Measurements from ENCODE around the gene COASY.
A peak's percentile ranks its signal among the peaks of the same experiment; 100 is the strongest.
"Not testable (repeated sequence)": the region's sequence is repeated elsewhere in the genome, so short reads cannot be mapped to it uniquely, and the experiment has no call there.

The COASY gene

GRCh38 chr17:42555122-42555622 is 6.8 kb upstream of the COASY start:
- H3K9me3 Mint-ChIP-seq = no peaks in the 10 kb centered on the region
- ATAC-seq (peak; percentile 1), DNase-seq (ENCODE audit: low spot score in 2 of 2) (no peak)
- peak overlapping the region; percentile 93 for H3K27ac Mint-ChIP-seq
- H3K4me3 Mint-ChIP-seq = peak overlapping the region; percentile 90
- H3K4me1 Mint-ChIP-seq = peaks cover 16% of the 10 kb centered on the region
- H3K36me3 Mint-ChIP-seq = no peaks in the 10 kb centered on the region

GRCh38 chr17:42555961-42556617 is 5.9 kb upstream of the COASY start:
- DNase-seq (ENCODE audit: low spot score in 2 of 2); H3K27ac Mint-ChIP-seq; H3K9me3 Mint-ChIP-seq; H3K36me3 Mint-ChIP-seq: not testable (repeated sequence)
- peak; percentile 14 for ATAC-seq
- peaks cover 16% of the 10 kb centered on the region for H3K4me1 Mint-ChIP-seq
- H3K4me3 Mint-ChIP-seq = peak overlapping the region; percentile 90

GRCh38 chr17:42559075-42559474 is 2.9 kb upstream of the COASY start:
- Mint-ChIP-seq H3K27ac (no peak overlapping the region), H3K4me3 (no peak overlapping the region), H3K4me1 (peaks cover 28% of the 10 kb centered on the region), H3K36me3 (peaks cover 24% of the 10 kb centered on the region), H3K9me3 (no peaks in the 10 kb centered on the region)
- ATAC-seq (no peak), DNase-seq (ENCODE audit: low spot score in 2 of 2) (no peak)

- ATAC-seq (no peak), DNase-seq (ENCODE audit: low spot score in 2 of 2) (no peak)
- peaks cover 36% of the 10 kb centered on the region for H3K4me1 Mint-ChIP-seq
- H3K9me3 Mint-ChIP-seq = no peaks in the 10 kb centered on the region
- peak overlapping the region; percentile 92 for H3K4me3 Mint-ChIP-seq
- peak overlapping the region; percentile 27 for H3K27ac Mint-ChIP-seq
- H3K36me3 Mint-ChIP-seq = peaks cover 25% of the 10 kb centered on the region
Observed at GRCh38 chr17:42560246-42560645, 1.7 kb upstream of the COASY start.

GRCh38 chr17:42562388-42563142 is 617 bp downstream of the COASY start:
- H3K36me3 Mint-ChIP-seq = peaks cover 48% of the 10 kb centered on the region
- H3K4me1 Mint-ChIP-seq = peaks cover 47% of the 10 kb centered on the region
- H3K4me3 Mint-ChIP-seq = peak overlapping the region; percentile 92
- peak; percentile 19 for ATAC-seq
- no peak for DNase-seq (ENCODE audit: low spot score in 2 of 2)
- peak overlapping the region; percentile 98 for H3K27ac Mint-ChIP-seq
- no peaks in the 10 kb centered on the region for H3K9me3 Mint-ChIP-seq

GRCh38 chr17:42563143-42563509 is 1.2 kb downstream of the COASY start:
- H3K9me3 Mint-ChIP-seq = no peaks in the 10 kb centered on the region
- no peak for ATAC-seq
- peaks cover 54% of the 10 kb centered on the region for H3K36me3 Mint-ChIP-seq
- peaks cover 53% of the 10 kb centered on the region for H3K4me1 Mint-ChIP-seq
- no peak for DNase-seq (ENCODE audit: low spot score in 2 of 2)
- H3K4me3 Mint-ChIP-seq = peak overlapping the region; percentile 92
- peak overlapping the region; percentile 98 for H3K27ac Mint-ChIP-seq

GRCh38 chr17:42563543-42563942 is 1.6 kb downstream of the COASY start:
- no peak for ATAC-seq
- no peak for DNase-seq (ENCODE audit: low spot score in 2 of 2)
- Mint-ChIP-seq H3K36me3 (peaks cover 56% of the 10 kb centered on the region), H3K4me3 (peak overlapping the region; percentile 92), H3K9me3 (no peaks in the 10 kb centered on the region), H3K27ac (peak overlapping the region; percentile 98), H3K4me1 (peaks cover 55% of the 10 kb centered on the region)

GRCh38 chr17:42563950-42564349 is 2.0 kb downstream of the COASY start:
- H3K36me3 Mint-ChIP-seq = peaks cover 60% of the 10 kb centered on the region
- H3K4me3 Mint-ChIP-seq = peak overlapping the region; percentile 92
- ATAC-seq (no peak), DNase-seq (ENCODE audit: low spot score in 2 of 2) (no peak)
- peak overlapping the region; percentile 98 for H3K27ac Mint-ChIP-seq
- no peaks in the 10 kb centered on the region for H3K9me3 Mint-ChIP-seq
- peaks cover 59% of the 10 kb centered on the region for H3K4me1 Mint-ChIP-seq

GRCh38 chr17:42564815-42565522 is 3.0 kb downstream of the COASY start:
- peaks cover 63% of the 10 kb centered on the region for H3K4me1 Mint-ChIP-seq

GRCh38 chr17:42565523-42566214 is 3.7 kb downstream of the COASY start:
- Mint-ChIP-seq H3K4me1 (peaks cover 63% of the 10 kb centered on the region), H3K27ac (peak overlapping the region; percentile 95), H3K4me3 (peak overlapping the region; percentile 93), H3K36me3 (peaks cover 77% of the 10 kb centered on the region), H3K9me3 (no peaks in the 10 kb centered on the region)
- DNase-seq (ENCODE audit: low spot score in 2 of 2) (no peak), ATAC-seq (no peak)

More at GRCh38 chr17:42564815-42565522, 3.0 kb downstream of the COASY start:
- no peak for ATAC-seq
- Mint-ChIP-seq H3K4me3 (no peak overlapping the region), H3K27ac (peak overlapping the region; percentile 98), H3K36me3 (peaks cover 70% of the 10 kb centered on the region), H3K9me3 (no peaks in the 10 kb centered on the region)
- DNase-seq (ENCODE audit: low spot score in 2 of 2) = no peak

- ATAC-seq = no peak
- peaks cover 63% of the 10 kb centered on the region for H3K4me1 Mint-ChIP-seq
- no peak for DNase-seq (ENCODE audit: low spot score in 2 of 2)
- H3K27ac Mint-ChIP-seq = peak overlapping the region; percentile 95
- no peaks in the 10 kb centered on the region for H3K9me3 Mint-ChIP-seq
- peaks cover 83% of the 10 kb centered on the region for H3K36me3 Mint-ChIP-seq
- H3K4me3 Mint-ChIP-seq = peak overlapping the region; percentile 93
Observed at GRCh38 chr17:42566215-42566882, 4.4 kb downstream of the COASY start.

GRCh38 chr17:42566883-42567573 is 5.1 kb downstream of the COASY start, which contains the start of gene MLX:
TSS of gene MLX (plus strand) at chr17:42567100. CDS start at chr17:42567125, 25 bp downstream.
- H3K4me1 Mint-ChIP-seq = peaks cover 64% of the 10 kb centered on the region
- ATAC-seq (peak; percentile 82), DNase-seq (ENCODE audit: low spot score in 2 of 2) (peak; percentile 91 to 97)
- peak within 1 kb of the TSS; percentile 93 for H3K4me3 Mint-ChIP-seq
- H3K9me3 Mint-ChIP-seq = no peaks in the 10 kb centered on the region
- H3K36me3 Mint-ChIP-seq = peaks cover 83% of the 10 kb centered on the region
- H3K27ac Mint-ChIP-seq = peak within 1 kb of the TSS; percentile 95

GRCh38 chr17:42568341-42569111 is 6.6 kb downstream of the COASY start:
- peak overlapping the region; percentile 67 for H3K27ac Mint-ChIP-seq
- no peaks in the 10 kb centered on the region for H3K9me3 Mint-ChIP-seq
- ATAC-seq (no peak), DNase-seq (ENCODE audit: low spot score in 2 of 2) (no peak)
- peaks cover 87% of the 10 kb centered on the region for H3K36me3 Mint-ChIP-seq
- peaks cover 63% of the 10 kb centered on the region for H3K4me1 Mint-ChIP-seq
- peak overlapping the region; percentile 93 for H3K4me3 Mint-ChIP-seq

All from stimulated activated effector memory CD8-positive, alpha-beta T cell treated with anti-CD3 and anti-CD28 coated beads, Interleukin-12 subunit alpha, Interleukin-12 subunit beta, amount 100 ng/mL, for 72 hours (primary cell).